ENCODE results near the gene NOSTRIN. TPM values are rescaled to one million over a fixed set of nuclear protein-coding genes. Genes with fewer than 3 reads are reported as not detected.
A peak's percentile ranks its signal among the peaks of the same experiment; 100 is the strongest.

The NOSTRIN gene
- total and polyA plus RNA-seq, 8 donors = 14.4 to 67.3 (median 25.9) TPM

DNA sequence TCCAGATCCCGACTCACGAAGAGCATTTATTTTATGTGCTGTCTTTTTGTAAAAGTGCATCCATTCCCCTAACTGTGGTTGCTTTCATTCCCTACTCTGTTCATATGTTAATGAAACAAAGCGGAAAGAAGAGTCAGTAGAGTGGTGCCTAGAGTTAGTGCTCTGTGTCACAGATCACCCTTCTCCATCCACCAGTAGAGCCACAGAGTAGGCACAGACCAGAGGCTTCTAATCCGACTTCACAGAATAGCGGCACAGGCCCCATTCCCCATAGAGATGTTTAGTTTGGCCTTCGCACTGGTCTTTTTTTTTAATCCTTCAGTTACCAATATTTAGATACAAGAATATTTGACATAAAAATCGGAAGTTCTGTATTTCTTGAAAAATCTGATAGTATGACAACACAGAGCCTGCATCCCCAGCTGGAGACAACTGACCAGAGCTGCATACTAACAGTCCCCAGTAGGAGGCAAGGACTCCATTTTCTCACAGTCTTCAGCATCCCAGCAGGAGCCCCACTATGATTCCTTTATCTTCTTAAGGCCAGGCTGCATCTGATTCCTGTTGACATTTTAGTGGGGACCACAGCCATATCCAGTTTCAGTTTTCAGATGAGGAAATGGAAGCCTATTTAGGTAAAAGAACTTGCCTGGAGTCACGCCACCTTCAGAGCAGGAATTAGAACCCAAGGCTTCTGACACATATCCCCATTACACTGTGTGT is 105.7 kb downstream of the NOSTRIN start:
- ATAC-seq (no peak), FAIRE-seq (no peak), DNase-seq (no peak)
- TF ChIP-seq, protein P1, sequence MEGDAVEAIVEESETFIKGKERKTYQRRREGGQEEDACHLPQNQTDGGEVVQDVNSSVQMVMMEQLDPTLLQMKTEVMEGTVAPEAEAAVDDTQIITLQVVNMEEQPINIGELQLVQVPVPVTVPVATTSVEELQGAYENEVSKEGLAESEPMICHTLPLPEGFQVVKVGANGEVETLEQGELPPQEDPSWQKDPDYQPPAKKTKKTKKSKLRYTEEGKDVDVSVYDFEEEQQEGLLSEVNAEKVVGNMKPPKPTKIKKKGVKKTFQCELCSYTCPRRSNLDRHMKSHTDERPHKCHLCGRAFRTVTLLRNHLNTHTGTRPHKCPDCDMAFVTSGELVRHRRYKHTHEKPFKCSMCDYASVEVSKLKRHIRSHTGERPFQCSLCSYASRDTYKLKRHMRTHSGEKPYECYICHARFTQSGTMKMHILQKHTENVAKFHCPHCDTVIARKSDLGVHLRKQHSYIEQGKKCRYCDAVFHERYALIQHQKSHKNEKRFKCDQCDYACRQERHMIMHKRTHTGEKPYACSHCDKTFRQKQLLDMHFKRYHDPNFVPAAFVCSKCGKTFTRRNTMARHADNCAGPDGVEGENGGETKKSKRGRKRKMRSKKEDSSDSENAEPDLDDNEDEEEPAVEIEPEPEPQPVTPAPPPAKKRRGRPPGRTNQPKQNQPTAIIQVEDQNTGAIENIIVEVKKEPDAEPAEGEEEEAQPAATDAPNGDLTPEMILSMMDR (IDR thresholded peaks at IDR 0.05) = no peak
- Histone ChIP-seq H3K9me3 (no peaks in the 10 kb centered on the region), H3K4me1 (no peaks in the 10 kb centered on the region), H3K36me3 (no peaks in the 10 kb centered on the region), H3K4me3 (no peak overlapping the region), H3K27ac (no peak overlapping the region), H3K27me3 (no peaks in the 10 kb centered on the region)
- intact Hi-C loops (cut with DNase I) = no loop called here
- 85 to 91% methylated on average over 8 of the region's 8 CpGs for WGBS, 2 donors

DNA sequence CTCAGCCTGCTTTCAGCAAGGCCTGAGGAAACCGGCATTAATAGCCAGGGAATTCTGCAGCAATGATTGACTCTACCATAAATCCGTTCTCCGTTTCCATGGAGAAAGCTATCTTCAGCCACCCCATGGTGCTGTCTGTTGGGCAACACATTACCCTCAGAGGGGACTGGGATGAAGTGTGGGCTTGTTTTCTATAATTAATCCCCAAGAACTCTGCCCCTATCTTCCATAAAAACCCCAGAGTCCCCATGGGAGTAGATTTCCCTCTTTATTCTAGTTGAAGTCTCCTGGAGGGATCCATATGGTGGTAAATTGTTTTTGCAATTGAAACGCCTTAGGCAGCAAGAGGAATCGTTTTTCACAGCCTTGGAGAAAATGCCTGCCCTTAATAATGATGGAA is 107.9 kb downstream of the NOSTRIN start:
- ATAC-seq = no peak
- Histone ChIP-seq H3K27me3 (no peaks in the 10 kb centered on the region), H3K4me3 (no peak overlapping the region), H3K36me3 (no peaks in the 10 kb centered on the region), H3K27ac (no peak overlapping the region), H3K9me3 (no peaks in the 10 kb centered on the region), H3K4me1 (no peaks in the 10 kb centered on the region)
- no peak for FAIRE-seq
- TF ChIP-seq, protein P1 (IDR thresholded peaks at IDR 0.05) = no peak
- WGBS, 2 donors = 71 to 75% methylated on average over 5 of the region's 5 CpGs
- intact Hi-C loops (cut with DNase I) = loop anchor here in 1 of 3 donors (10.0 kb wide), 1 partner anchor 136 kb away; no protein-coding TSS in a partner anchor
- no peak for DNase-seq

DNA sequence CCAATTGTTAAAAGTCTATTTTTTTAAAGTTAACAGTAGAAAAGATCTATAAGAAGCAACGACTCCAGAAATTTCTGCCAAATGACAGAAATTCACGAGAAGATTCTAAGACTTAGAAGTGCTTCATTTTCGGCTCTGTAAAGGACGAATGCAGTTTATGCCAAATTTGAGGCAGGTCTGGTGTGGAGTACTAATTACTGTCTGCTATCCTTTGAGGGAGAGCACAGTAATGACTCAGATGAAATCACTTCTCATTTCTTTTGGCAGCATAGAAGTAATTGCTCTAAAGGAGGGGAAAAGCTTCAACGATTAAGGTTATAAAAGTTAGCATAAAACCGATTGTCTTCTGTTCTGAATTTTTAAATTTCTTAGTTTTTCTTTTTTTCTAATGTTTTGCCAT is 110.0 kb downstream of the NOSTRIN start:
- 50 to 61% methylated on average over 6 of the region's 6 CpGs for WGBS, 2 donors

DNA sequence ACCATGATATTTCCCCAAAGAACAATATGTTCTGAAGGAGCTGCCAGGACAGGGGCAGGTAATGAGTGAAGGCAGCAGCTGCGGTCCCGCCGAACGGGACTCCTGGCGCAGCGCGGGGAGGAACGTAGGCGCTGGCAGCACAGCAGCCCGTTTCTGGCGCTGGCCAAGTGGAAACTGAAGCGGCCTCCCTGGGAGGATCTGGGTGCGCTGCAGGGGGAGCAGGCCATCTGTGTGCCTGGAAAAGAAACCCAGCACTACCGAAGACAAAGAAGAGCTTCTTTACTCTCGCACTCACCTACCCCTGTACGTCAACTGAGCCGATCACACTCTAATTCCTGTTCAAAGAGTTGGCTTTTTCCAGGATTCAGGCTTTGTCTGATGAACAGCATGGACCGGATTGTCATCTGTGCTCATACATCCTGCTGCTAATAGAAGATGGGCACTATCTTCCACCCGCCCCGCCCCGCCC is 110.5 kb downstream of the NOSTRIN start:
- WGBS, 2 donors = 17 to 26% methylated on average over 21 of the region's 21 CpGs
- H3K4me1 ChIP-seq = no peaks in the 10 kb centered on the region
- no peak for FAIRE-seq
- intact Hi-C loops (cut with DNase I) = loop anchor here in 1 of 3 donors (10.0 kb wide), 1 partner anchor 138 kb away; no protein-coding TSS in a partner anchor
- peak in 5 of 6 donors; percentile 11 to 75 (median 35) for DNase-seq
- H3K4me3 ChIP-seq = no peak overlapping the region
- peak; percentile 64 to 87 (median 80) for ATAC-seq
- H3K36me3 ChIP-seq = no peaks in the 10 kb centered on the region
- no peaks in the 10 kb centered on the region for H3K9me3 ChIP-seq
- no peaks in the 10 kb centered on the region for H3K27me3 ChIP-seq
- TF ChIP-seq, protein P1 (IDR thresholded peaks at IDR 0.05) = no peak
- H3K27ac ChIP-seq = no peak overlapping the region

More for the DNA sequence above, 110.0 kb downstream of the NOSTRIN start:
- DNase-seq = no peak
- TF ChIP-seq, protein P1 (IDR thresholded peaks at IDR 0.05) = no peak
- peak in 3 of 4 donors; percentile 26 to 38 (median 32) for ATAC-seq
- intact Hi-C loops (cut with DNase I) = loop anchor here in 1 of 3 donors (10.0 kb wide), 1 partner anchor 138 kb away; no protein-coding TSS in a partner anchor
- no peak overlapping the region for H3K27ac ChIP-seq
- no peaks in the 10 kb centered on the region for H3K27me3 ChIP-seq
- H3K4me1 ChIP-seq = no peaks in the 10 kb centered on the region
- no peaks in the 10 kb centered on the region for H3K9me3 ChIP-seq
- no peaks in the 10 kb centered on the region for H3K36me3 ChIP-seq
- no peak overlapping the region for H3K4me3 ChIP-seq
- FAIRE-seq = no peak

DNA sequence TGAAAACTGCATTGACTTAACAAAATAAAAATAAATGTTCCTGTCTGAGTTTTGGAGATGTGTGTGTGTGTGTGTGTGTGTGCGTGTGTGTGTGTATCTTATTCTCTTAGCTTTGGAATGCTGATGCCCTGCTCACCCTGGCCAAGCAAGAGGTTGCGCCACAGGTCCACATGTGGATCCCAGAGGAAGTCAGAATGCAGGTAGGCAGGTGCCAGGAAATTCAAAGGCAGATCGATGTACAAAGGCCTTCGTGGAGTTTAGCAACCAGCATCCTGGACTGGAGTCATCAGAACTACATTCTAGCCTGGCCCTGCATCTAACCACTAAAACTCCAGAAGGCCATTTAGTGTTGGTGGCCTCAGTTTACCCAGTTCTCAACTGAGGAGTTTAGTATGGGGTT is 111.1 kb downstream of the NOSTRIN start:
- FAIRE-seq (no peak), DNase-seq (peak in 1 of 6 donors; percentile 23), ATAC-seq (peak in 2 of 4 donors; percentile 17 to 38)
- Histone ChIP-seq H3K36me3 (no peaks in the 10 kb centered on the region), H3K27me3 (no peaks in the 10 kb centered on the region), H3K9me3 (no peaks in the 10 kb centered on the region), H3K4me3 (no peak overlapping the region), H3K4me1 (no peaks in the 10 kb centered on the region), H3K27ac (no peak overlapping the region)
- intact Hi-C loops (cut with DNase I) = loop anchor here in 1 of 3 donors (10.0 kb wide), 1 partner anchor 139 kb away; no protein-coding TSS in a partner anchor
- TF ChIP-seq, protein P1 (IDR thresholded peaks at IDR 0.05) = no peak
- WGBS, 2 donors = 74 to 81% methylated on average over 4 of the region's 4 CpGs

All from pancreas (tissue), 10 donors.